BJ (cell line): ENCODE data around the gene EZR. TPM values are rescaled to one million over a fixed set of nuclear protein-coding genes. Genes with fewer than 3 reads are reported as not detected.

Source experiments
- CTCF ChIA-PET: fragments of 350-600 bp; formaldehyde crosslinking; extraction: SDS; loops from one replicate; lab custom pipeline; 2021; ENCODE audit warnings: antibody characterized with exemption, inconsistent platforms; lab: Yijun Ruan, JAX
- POLR2A ChIA-PET: fragments of 300-600 bp; sonication (Branson Sonifier 250); formaldehyde crosslinking; extraction: SDS; loops from one replicate; lab custom pipeline; 2021; ENCODE audit warnings: antibody characterized with exemption; lab: Charles Lee
- DNase-seq: peaks from one replicate; pipeline ENCODE4 v3.0.0-alpha.2; 2011; ENCODE audit warnings: low read depth
- H3K27me3 ChIP-seq: 2 replicates; pipeline ENCODE4 v1.6.0; 2011; ENCODE audit warnings: low read length; ENCODE audit not compliant: control insufficient read depth, insufficient read depth
- H3K36me3 ChIP-seq: 2 replicates; pipeline ENCODE4 v1.5.1; 2011; ENCODE audit warnings: low read length; ENCODE audit not compliant: control insufficient read depth, insufficient read depth
- H3K4me3 ChIP-seq: 2 replicates; pipeline ENCODE4 v1.5.1; 2011; ENCODE audit warnings: low read depth, mild to moderate bottlenecking, control low read depth, low read length
- polyA plus RNA-seq: library from polyadenylated mRNA; depleted of rRNA; stranded (reverse); fragments of >200 nt; gene quantifications from 2 replicates; pipeline ENCODE4 v1.2.3, GENCODE V29; 2011
- TF ChIP-seq, protein P1 (sequence below): IDR thresholded peaks from 2 replicates; pipeline ENCODE4 v1.5.1; 2011; ENCODE audit warnings: low read depth, mild to moderate bottlenecking, control low read depth, inconsistent platforms, low read length, moderate library complexity; ENCODE audit not compliant: insufficient read depth

Gene EZR
- polyA plus RNA-seq, 1 experiment: 117 TPM

DNA sequence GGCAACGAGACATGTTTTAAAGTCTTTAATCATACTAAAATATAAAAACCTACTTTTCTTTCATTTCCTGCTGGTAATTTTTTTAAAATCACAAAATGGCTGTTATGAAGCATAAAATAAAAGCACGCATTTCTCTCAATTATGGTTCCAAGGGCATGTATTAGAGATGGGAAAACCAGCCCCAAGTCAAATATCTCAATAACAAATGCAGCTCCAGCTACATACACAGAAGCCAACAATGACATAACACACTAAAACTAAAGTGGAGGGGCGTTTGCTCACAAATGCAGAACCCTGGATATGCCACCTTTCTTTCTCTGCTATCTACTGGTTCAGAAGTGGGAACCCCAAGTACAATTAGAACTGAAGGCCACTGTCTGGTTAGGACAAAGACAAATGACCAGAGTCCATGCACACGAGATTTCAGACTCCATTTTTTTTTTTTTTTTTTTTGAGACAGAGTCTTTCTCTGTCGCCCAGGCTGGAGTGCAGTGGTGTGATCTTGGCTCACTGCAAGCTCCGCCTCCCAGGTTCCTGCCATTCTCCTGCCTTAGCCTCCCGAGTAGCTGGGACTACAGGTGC is 27.8 kb downstream of the EZR start:
- no peaks in the 10 kb centered on the region for H3K27me3 ChIP-seq
- H3K4me3 ChIP-seq: no peak overlapping the region
- POLR2A ChIA-PET: no interaction called here
- CTCF ChIA-PET: interaction anchor here (1.2 kb wide), 1 partner anchor 181 kb away, joined by 3 read pairs; no protein-coding TSS in a partner anchor
- peaks cover 3% of the 10 kb centered on the region for H3K36me3 ChIP-seq
- TF ChIP-seq, protein P1, sequence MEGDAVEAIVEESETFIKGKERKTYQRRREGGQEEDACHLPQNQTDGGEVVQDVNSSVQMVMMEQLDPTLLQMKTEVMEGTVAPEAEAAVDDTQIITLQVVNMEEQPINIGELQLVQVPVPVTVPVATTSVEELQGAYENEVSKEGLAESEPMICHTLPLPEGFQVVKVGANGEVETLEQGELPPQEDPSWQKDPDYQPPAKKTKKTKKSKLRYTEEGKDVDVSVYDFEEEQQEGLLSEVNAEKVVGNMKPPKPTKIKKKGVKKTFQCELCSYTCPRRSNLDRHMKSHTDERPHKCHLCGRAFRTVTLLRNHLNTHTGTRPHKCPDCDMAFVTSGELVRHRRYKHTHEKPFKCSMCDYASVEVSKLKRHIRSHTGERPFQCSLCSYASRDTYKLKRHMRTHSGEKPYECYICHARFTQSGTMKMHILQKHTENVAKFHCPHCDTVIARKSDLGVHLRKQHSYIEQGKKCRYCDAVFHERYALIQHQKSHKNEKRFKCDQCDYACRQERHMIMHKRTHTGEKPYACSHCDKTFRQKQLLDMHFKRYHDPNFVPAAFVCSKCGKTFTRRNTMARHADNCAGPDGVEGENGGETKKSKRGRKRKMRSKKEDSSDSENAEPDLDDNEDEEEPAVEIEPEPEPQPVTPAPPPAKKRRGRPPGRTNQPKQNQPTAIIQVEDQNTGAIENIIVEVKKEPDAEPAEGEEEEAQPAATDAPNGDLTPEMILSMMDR: no peak
- DNase-seq: no peak

DNA sequence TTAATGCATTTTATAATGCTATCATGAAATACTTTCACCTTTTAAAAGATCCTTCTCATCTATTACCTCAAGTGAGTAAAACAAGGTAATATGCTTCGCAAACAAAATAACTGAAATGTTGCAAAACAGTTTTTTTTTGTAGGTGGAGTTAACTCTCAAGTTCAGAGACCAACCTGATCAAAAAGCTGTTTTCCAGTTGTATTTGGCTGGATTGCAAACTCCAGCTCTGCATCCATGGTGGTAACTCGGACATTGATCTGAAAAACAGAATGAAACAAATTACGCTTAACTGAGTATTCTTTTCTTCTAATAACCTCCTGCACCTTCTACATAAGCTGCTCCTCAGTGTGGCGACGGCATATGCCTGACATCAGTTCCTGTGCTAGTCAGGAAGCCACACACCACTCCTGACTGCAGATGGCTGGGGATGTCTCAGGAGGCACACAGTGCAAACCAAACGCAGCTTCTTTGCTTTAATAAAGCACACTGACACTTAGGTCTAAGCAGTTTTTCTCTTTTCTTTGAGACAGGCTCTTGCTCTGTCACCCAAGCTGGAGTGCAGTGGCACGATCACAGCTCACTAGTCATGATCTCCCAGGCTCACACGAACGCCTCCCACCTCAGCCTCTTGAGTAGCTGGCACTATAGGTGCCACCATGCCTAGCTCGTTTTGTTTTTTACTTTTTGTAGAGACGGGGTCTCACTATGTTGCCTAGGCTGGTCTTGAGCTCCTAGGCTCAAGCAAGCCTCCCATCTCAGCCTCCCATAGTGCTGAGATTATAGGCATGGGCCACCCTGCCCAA is 29.9 kb downstream of the EZR start:
- H3K4me3 ChIP-seq: no peak overlapping the region
- ChIA-PET POLR2A (no interaction called here), CTCF (interaction anchor here (0.7 to 1.2 kb wide), 3 partner anchors 10 to 83 kb away, joined by 3 to 4 read pairs (median 3); no protein-coding TSS in a partner anchor)
- TF ChIP-seq, protein P1: no peak
- H3K27me3 ChIP-seq: no peaks in the 10 kb centered on the region
- peaks cover 10% of the 10 kb centered on the region for H3K36me3 ChIP-seq
- no peak for DNase-seq

DNA sequence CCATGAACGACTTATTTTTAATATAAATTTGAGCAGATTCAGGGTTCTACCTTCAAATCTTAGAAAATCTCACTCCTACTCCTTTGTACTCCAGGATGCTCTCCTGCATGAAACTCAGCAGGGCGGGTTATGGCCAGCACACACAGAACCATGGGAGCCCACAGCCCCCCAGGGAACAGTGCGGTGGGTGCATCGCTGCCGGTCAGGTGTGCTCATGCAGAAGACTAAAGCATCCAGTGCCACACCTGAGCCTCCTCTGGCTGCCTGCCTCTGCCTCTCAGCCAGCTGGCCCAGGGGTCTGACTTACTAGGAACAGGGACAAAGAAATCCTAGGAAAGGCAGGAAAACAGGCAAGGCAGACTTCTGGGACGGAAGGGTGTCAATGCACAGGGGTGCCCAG is 31.8 kb downstream of the EZR start:
- CTCF ChIA-PET: no interaction called here
- peaks cover 19% of the 10 kb centered on the region for H3K36me3 ChIP-seq
- POLR2A ChIA-PET: no interaction called here
- DNase-seq: no peak
- no peaks in the 10 kb centered on the region for H3K27me3 ChIP-seq
- H3K4me3 ChIP-seq: no peak overlapping the region
- TF ChIP-seq, protein P1: no peak

DNA sequence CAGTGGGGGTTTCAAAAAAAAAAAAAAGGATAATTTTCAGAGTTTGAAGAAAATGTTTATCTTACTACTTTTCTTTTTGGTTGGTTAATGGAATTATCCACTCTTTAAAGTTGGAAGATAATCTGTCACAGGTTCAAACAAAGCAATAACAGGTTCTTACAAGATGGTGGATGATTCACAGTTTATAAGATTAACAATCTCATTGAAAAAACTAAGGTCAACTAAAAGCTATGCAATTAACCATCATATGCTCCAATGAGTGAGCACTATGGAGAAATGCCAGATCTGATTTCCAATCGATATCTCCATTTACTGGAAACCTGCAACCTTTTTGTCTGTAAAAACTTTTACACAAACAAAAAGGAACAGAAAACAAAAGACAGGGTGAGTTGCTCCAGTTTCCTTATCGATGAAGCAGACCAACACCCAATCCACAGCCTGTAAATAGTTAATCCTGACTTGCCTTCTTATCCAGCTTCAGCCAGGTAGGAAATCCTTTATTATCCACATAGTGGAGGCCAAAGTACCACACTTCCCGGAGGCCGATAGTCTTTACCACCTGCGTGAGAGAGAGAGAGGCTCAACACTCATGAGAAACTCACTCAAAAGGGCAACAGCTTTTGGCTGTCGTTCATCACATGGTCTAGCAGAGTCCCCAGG is 32.4 kb downstream of the EZR start:
- Histone ChIP-seq H3K4me3 (no peak overlapping the region), H3K36me3 (peaks cover 22% of the 10 kb centered on the region), H3K27me3 (no peaks in the 10 kb centered on the region)
- CTCF ChIA-PET: interaction anchor here (0.7 kb wide), 2 partner anchors 9 to 17 kb away, joined by 3 to 4 read pairs; no protein-coding TSS in a partner anchor
- no peak for DNase-seq
- TF ChIP-seq, protein P1: no peak
- POLR2A ChIA-PET: no interaction called here

DNA sequence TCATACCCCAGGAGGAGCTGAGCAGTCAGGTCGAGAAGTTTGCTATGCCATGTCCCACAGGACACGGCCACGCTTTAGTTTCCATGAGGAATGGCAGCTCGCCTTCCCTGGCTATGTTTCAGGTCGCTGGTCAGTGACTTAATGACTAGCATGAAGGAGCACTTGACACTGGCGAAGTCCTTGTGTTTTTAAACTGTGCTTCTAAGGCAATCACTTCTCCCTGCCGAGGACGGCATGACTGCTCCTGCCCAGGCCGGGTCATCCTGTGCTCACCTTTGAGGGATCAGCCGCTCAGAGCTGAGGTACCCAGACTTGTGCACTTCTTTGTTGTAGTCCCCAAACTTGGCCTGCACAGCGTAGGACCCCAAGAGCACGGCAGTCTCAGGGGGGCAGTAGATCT is 34.1 kb downstream of the EZR start:
- no peak overlapping the region for H3K4me3 ChIP-seq
- H3K27me3 ChIP-seq: no peaks in the 10 kb centered on the region
- CTCF ChIA-PET: no interaction called here
- DNase-seq: no peak
- POLR2A ChIA-PET: no interaction called here
- TF ChIP-seq, protein P1: no peak
- H3K36me3 ChIP-seq: peaks cover 30% of the 10 kb centered on the region
